Measurements from ENCODE around the gene KRTAP9-1.

DNA sequence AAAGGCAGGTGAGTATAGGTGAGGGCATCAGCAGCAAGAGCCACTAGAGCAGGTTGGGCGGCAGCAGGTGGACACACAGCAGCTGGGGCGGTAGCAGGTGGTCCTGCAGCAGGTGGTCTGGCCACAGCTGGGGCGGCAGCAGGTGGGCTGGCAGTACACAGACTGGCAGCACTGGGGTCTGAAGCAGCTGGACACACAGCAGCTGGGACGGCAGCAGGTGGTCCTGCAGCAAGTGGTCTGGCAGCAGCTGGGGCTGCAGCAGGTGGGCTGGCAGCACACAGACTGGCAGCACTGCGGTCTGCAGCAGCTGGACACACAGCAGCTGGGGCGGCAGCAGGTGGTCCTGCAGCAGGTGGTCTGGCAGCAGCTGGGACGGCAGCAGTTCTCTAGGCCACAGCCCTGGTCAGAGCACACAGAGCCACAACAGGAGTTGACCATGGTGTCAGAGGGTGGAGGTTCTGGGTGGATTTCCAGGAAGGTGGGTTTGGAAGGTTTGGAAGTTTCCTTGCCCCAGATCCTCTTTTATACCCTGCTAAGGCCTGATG, 11.9 kb upstream of the KRTAP9-1 start, which contains the start of gene KRTAP4-2:
- no peak for TF ChIP-seq CTCF (conservative IDR thresholded peaks at IDR 0.05 in 1 of 2, IDR thresholded peaks at IDR 0.05 in 1 of 2; ENCODE audit: low read depth in 1 of 2, low read length in 2 of 2)
- TF ChIP-seq EZH2 (IDR thresholded peaks at IDR 0.05; ENCODE audit: low read length, missing control alignments): no peak
